DMS79 (cell line): ENCODE data around the gene EPOP.

Experiments
- DNase-seq: peaks from one replicate; lab custom pipeline; 2025; lab: John Stamatoyannopoulos, UW

The EPOP gene

DNA sequence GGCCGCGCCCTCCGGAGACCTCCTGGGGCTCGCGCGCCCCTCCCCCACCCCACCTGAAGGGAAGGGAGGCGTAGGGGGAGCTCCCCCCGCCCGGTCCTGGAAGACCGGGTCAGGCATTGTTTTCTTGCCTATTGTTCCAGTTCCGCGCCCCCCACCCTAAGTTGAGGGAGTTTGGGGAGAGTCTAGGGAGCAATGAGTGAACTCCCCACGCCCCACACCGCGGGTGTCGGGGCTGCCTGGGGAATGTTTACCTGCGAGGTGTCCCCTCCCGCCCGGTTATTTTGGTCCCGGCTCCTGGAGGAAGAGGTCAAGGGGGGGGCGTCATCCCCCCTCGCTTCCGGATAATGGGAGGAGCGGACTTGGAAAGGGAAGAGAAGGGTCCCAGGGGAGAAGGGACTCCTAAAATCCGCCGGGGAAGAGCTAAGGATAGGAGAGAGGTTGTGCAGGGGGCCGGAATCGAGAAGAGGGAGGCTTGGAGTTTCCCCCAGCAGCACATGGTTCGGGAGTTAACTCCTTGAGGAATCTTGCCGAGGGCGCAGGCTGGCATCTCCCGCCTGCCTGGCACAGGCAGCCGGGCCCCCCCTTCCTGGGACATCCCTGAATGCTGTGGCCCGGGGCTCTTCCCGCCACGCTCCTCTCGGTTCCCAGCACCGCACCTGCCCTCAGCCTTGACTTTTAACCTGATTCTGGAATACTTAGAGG, 31.2 kb upstream of the EPOP start:
- peak; percentile 32 for DNase-seq

DNA sequence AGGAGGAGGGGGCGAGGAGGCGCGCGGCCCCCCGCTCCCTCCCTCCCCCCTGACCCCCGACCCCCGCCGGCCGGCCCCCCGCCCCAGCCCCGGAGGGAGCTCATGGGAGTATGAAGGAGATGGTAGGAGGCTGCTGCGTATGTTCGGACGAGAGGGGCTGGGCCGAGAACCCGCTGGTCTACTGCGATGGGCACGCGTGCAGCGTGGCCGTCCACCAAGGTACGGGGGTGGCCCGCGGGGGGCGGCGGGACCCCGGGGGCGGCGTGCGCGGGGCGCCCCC, 30.7 kb upstream of the EPOP start:
- no peak for DNase-seq

DNA sequence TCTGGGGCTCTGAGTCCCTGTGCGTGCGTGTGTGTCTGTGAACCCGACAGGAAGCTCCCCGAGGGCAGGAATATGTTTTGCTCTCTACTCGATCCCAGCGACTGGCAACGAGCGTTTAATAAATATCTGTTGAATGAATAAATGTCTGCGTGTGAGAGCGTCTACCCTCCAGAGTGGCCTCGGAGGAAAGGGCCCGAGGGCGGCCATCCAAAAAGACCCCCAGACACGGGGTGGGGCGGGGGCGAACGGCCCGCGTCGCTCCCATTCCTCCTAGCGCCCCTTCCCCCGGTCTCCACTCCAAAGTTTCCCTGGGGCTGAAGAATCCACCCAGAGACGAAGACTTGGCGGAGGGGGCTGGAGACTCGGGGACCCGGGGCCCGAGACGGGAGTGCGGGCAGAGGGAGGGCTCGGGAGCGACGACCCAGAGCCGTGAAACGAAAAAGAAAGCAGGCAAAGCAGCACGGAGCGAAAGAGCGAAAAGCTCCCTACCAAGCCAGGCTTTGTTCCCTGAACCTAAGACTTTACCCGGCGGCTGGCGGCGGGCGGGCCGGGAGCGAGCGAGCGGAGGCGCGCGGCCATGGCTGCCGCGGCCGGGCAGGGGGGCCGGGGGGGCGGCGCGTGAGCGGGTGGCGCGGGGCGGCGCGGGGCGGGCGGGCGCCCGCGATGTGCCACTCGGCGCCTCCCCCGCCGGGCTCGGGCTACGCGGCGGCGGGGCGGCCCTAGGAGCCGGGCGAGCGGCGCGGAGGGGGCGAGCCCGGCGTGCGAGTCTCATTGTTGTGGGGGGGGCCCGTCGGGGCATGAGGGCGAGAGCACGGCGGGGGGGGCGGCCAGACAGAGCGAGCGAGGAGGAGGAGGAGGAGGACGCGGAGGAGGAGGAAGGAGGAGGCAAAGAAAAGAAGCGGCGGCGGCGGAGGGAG, 30.1 kb upstream of the EPOP start, which contains the start of gene MLLT6:
TSS of gene MLLT6 (plus strand) at position 668 of the 917 bp plus-strand sequence. CDS start 360 bp downstream, outside the sequence.
- peak; percentile 39 for DNase-seq

DNA sequence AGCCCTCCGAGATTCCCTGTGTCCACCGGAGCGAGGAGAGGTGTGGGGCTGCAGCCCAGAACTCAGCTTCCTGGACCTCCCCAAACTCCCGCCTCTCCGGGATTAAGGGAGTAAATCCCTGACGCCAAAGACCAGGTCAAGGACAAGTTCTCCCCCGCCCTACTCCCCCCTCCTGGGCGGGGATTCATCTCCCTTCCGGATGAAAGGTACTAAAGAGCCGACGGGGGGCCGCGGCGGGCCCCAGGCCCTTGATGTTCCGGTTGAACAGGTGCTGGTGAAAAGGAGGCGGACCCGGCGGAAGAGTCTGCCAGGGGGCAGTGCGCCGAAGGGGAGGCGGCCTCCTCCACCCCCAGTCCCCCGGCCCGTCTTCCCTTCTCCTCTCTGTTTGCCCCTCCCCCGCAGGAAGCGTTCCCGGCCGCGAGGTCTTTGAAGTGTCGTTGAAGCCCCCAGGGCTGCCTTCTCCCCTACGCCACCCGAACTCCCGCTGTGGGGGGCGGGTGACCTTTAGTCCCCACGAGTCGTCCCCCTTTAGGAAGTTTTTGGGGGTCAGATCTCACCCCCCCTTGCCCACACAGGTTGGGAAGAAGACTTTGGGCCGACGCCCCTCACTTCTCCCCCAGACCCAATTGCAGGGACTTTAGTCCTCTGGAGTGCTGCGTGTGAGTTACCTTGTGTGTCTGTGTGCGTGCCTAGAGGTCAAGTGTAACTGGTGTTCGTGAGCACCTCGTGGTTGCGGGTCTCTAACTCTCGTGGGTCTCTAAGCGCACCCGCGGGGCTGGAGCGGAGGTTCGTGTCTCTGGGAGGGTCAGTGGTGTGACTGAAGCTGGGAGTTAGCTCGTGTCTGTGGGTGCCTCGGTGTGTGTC, 29.2 kb upstream of the EPOP start:
- DNase-seq, result peak; percentile 71

DNA sequence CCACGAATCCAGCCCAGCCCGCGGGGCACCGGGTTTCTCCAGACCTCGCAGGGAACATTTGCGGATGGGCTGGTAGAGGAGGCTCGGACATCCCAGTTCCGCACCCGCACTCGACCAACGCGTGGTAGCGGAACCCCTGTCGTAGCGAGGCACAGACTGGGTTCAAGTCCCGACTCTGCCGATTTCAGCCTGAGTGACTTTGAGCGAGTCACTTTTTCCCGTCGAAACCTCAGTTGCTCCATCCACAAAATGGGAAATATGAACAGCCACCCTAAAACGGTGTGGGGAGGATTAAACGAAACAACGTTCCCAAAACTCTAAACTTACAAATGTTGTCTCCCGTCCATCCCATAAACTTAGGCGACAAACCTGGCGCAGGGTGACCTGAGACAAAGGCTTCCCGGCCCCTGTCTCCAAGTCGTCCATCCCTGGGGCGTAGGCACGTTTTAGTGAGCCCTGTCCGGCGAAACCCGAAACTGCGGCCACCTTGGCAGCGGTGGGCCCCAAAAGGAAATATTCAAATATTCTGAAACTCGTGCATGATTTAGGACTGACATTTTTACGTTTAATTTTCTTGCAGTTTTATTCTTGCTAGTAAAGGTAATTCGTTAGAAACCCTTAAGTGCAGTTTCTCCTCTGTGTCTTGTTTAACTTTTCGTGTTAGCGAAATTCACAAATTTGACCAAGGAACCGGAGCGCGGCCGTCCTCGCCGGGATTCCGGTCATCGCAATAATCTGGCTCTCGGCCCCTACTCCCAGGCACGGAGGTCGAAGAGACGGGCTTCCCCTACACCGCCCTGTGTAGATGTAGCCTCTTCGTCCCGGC, 28.4 kb upstream of the EPOP start:
- DNase-seq, result no peak

DNA sequence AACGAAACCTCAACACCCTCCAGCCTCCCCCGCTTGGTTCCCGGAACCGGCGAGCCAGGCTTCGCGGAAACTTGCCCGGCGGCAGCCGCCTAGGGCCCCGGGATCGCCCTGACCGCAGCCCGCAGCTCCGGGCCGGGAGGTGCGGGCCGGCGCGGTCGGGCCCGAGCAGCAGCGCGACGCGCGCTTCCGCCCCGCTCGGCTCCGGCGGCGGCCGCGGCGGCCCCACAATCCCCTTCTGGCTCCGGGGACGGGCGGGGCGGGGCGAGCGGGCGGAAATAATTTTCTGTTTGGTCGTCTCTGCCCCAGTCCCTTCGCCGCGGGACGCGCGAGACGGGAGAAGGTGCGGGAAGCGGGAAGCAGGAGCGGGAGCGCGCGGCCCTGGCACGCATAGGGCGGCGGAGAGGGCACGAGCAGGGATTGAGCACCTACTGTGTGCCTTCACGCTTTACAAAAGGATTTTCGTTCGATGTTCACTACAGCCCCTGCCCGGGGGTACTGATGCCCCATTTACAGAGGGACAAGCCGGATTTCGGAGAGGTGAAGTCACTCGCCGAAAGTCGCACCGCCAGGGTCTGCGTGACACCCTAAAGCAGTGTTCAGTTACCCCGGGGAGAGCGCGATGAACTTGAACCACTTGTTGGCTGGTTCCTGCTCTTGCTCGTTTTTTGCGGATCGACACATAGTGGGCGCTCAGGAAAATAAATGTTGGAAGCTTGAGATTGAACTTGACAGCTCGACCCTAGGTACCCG, 27.6 kb upstream of the EPOP start:
- peak; percentile 65 for DNase-seq

DNA sequence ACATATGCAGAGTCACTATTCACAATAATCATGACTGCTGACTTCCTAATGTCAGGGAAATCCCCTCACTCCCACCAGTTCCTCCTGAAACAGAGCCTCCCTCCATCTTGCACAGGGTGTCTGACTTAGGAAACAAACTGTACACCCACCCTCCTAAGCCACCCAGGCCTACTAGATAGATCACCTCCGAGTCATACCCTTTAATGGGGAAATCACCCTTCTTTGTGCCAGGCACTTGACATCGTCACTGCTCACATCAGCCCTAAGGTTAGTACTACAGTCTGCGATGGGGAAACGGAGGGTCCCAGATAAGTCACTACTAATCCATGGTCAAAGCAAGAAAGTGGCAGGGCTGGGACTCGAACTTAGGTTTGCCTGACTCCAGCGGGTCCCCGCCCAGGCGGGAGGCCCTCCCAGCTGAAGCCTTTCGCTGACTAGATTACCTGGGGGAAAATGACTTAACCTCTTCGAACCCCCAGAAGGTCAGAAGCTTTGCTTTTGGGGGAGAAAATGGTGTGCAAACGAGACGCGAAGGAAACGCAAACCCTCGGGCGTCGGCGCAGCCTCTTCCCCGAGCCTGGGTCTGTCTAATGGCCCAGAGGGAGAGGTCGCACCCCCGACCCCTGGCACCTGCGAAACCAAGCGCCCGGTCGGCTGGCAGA, 26.9 kb upstream of the EPOP start:
- peak; percentile 30 for DNase-seq

DNA sequence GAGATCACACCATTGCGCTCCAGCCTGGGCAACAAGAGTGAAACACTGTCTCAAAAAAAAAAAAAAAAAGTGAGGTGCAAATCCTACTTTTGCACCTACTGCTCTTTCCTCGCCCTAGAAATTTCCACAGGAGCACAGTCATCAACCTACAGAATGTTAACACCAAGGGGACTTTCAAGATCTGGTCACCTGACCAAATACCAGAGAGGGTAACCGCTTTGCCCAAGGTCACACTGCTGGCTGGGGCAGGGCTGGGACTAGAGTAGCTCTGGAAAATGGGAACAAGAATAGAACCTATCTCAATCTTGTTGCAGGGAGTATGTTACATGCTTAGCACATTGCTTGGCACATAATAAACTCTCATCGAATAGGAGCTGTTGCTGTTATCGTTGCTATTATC, 24.0 kb upstream of the EPOP start:
- DNase-seq, result no peak

DNA sequence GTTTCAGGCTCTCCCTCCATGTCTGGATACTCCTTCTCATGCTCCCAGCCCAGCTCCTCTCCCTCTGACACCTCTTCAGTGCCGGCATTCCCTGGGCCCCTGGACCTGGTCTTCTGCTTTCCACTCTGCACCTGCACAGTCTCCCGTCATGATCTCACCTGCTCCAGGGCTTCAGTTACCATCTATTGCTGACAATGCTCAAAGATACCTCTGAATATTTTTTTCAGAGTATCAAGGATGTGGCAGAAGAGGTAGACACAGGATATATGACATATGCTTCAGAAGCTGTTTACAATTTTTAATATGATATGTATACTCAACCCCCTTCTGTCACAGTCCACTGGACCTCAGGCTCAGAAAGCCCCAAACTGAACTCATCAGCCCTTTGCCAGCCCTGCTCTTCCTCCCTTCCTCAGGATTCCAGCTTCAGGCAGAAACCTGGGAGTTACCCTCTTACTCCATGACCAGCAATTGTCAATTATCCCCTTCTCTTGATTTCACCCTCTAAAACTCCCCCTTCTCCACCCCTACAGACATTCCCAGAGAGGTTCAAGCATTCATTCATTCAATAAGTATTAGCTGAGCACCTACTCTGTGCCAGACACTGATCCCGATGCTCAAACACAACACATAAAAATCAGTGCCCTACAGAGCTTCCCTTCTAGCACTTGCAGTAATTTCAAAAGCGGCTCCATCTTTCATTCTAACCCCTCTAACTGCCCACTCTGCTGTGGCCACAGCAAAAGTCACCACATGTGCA, 22.5 kb upstream of the EPOP start:
- DNase-seq, result no peak

DNA sequence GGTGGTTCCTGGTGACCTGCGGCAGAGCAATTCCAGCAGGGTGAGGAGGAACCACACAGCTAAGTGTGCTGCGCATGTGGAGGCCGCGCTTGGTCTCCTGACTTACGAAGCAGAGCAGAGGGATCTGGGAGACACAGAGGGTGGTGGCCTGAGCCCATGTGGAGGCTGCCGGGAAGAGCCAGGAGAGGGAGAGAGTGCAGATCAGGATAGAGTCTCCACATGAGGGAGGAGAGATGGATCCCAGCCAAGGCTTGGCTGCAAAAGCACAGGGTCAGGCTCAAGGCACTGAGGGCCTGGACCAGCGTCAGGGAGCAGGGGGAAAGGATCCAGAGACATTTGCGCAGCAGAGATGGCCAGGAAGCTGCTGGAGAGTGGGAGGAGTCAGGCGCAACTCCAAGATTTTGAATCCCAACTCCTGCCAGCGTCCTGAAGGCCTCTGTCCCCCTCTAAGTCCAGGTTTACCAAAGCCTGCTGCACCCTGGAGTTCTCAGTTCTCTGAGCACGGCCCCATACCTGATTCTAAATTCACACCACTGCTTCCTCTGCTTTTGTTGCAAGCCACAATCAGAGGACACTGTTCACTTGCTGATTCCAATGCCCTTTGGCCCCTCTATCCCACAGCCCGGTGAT, 19.1 kb upstream of the EPOP start:
- DNase-seq, result no peak

DNA sequence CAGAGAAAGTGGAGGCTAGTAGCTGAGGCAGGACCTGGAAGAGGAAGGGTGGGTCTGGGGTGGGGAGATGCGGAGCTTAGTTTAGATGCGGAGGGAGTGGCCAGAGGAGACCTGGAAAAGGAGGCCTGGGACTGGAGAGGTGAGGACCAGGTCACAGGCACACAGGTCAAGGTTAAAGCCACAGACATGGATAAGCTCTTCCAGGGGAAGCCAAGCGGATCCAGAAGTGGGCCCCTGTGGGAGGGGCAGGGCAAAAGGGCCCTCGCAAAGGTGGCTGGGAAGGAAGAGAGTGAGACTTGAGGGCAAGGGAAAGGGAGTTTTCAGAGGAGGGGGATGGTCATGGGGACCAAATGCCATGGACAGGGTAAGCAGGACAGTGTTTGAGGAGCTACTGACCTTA, 16.4 kb upstream of the EPOP start:
- no peak for DNase-seq

DNA sequence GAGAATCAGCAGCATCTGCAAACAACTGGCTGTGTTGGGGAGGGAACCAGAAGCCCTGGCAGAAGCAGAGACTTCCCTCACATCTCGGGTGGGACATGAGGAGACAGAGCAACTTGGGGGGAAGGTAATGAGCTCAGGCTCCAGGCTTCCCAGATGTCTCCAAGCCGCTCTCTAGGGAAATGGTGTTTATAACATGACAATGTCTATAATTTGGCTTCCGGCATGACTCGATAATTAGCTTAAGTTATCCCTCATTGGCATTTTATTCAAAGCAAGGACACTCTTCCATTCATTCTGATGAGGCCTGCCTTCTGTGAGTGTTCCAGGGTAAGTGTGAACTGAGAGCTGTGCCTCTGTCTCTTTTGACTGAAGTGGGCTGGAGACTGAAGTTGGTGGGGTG, 15.6 kb upstream of the EPOP start:
- DNase-seq, result no peak

DNA sequence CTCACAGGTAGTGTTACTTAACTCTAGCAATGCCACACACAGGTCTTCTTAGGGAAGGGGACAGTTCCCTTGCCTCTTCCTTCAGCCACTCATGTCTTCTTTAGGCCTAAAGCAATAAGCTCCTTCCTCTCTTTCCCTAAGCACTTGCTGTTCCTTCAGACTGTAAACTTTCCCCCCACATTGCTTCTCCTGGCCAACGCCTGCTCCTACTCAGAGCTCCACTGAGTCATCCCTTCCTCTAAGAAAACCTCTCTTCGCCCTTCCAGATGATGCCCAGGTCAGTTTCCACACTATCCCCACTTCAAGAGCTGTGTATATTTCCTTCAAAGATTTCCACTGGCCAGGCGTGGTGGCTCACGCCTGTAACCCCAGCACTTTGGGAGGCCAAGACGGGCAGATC, 12.5 kb upstream of the EPOP start:
- no peak for DNase-seq

DNA sequence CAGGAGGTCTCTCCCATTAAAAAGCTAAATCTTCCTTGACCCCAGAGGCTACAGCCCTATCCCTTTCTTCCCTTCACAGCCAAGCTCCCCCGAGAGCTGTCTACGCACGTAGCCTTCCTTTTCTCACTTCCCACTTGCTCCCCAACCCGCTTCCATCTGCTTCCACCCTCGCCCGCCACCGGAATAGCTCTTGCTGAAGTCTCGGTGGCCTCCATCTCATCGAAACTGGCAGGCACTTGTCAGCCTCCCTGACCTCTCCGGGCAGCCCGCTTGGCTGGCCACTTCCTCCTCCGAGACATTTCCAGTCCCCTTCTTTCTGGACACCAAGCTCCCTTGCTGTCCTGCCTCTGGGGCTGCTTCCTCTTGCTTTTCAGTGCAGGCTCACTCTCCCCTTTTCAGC, 10.7 kb upstream of the EPOP start:
- no peak for DNase-seq

DNA sequence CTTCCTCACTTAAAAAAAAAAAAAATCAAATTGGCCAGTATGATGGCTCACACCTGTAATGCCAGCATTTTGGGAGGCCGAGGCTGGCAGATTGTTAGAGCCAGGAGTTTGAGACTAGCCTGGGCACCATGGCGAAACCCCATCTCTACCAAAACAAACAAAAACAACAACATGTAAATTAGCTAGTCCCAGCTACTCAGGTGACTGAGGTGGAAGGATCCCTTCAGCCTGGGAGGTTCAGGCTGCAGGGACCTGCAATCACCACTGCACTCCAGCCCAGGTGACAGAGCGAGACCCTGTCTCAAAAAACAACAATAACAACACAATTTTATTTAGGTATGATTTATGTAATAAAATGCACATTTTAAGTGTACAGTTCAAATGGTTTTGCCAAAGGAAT, 6.3 kb upstream of the EPOP start:
- DNase-seq, result no peak

DNA sequence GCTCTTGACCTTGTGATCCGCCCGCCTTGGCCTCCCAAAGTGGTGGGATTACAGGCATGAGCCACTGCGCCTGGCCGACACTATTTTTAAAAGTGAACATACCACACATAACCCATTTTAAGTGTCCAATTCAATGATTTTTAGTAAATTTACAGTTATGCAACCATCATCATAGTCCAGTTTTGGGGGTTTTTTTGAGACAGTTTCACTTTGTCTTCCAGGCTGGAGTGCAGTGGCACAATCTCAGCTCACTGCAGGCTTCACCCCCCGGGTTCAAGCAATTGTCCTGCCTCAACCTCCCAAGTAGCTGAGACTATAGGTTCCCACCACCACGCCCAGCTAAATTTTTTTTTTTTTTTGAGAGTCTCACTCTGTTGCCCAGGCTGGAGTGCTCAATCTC, 3.1 kb upstream of the EPOP start:
- DNase-seq, result no peak

DNA sequence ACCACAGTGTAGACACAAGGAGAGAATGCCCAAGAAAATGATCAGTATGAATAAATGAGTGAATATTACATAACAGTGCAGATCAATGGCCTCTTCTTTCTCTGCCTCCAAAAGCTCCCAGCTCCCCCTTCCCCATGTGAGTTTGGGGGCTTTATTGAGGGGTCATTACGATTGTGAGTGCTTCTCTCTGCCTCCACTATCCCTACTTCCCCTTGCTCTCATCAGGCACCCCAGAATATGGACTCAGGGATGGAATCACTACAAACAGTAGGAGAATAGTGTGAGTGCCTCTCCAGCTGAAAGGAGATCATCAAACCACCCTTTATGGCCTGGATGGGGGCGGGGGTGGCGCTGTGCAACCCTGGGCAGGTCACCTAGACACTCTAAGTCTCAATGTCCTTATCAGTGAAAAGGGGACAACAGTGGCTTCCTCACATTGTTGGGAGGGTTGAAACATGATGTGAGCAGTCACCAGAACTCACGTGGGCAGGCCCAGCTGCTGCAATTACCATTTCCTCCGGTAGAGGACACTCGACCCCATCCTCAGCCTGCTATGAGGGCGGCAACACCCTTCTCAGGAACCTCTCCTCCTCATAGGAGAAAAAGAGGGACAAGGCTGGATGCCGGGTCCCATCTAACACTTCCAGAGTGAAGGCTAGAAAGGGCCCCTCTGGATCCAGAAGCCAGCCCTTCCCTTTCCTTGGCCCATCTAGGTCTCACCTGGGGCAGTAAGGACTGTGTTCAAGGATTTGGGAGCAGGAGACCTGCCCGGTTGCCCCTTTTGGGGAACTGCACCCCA, 2.1 kb upstream of the EPOP start:
- DNase-seq, result peak; percentile 65

DNA sequence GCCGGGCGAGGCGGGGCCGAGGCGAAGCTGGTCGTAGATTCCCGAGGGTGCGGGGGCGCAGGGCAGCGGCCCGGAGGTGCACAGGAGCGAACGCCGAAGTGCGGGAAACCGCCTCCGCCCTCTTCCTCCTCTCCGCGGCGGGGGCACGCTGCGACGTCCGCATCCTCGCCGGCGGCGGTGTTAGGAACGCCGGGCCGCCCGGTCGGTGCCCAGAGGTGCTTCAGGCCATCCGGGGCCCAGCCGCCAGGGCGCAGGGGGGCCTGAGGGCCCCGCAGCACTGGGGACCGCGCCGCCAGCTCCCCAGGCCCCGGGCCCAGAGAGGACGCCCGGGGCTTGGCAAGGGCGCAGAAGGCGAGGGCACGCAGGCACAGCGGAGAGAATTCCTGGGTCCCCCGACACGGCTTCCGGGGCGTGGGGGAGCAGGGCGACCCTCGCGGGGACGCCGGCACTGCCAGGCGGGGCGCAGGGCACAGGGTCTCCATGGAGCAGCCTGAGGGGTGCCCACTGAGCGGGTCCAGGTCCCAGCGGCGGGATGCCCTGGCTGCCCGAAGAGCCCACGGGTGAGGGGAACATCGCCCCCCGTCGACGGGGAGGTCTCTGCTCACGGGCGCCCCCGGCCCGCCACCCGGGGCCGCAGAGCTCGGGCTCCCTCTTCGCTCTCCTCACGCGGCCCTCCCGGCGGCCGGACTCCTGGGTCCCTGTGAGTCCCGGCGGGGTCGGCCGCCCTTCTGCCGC, 576 bp downstream of the EPOP start:
- no peak for DNase-seq
